Ovary (tissue), 3 donors: ENCODE data around the gene ARSG.
"Not testable (repeated sequence)": the region's sequence is repeated elsewhere in the genome, so short reads cannot be mapped to it uniquely, and the experiment has no call there.

ENCODE experiments used
- CTCF ChIP-seq, 3 donors: fragments of 450-650 bp in 2 of 3; fragments of 200-600 bp in 1 of 3; IDR thresholded peaks; one replicate each; pipeline versions ENCODE4 v1.5.1 to v1.8.0; 2016 to 2022; ENCODE audit warnings: antibody characterized with exemption in 3 of 3, mild to moderate bottlenecking in 1 of 3
- POLR2A ChIP-seq: fragments of 450-650 bp; IDR thresholded peaks from one replicate; pipeline ENCODE4 v1.6.1; 2017; ENCODE audit warnings: antibody characterized with exemption, mild to moderate bottlenecking, moderate library complexity
- donor health status: DM: no; HTN: no; CAD: no.

- not testable (repeated sequence) for TF ChIP-seq CTCF (IDR thresholded peaks at IDR 0.05); POLR2A
Observed at GRCh38 chr17:68413597-68414560, 122.6 kb downstream of the ARSG start.
